Testis (tissue), 3 donors: ENCODE data around the gene HPN. TPM values are rescaled to one million over a fixed set of nuclear protein-coding genes. Genes with fewer than 3 reads are reported as not detected.

Experiments used
- DNase-seq: peaks from one replicate; pipeline ENCODE4 v3.0.0-alpha.2; 2019
- H3K27ac ChIP-seq, 2 donors: fragments of 200-600 bp; sonication (generic); one replicate each; pipeline ENCODE4 v1.5.1; 2019
- H3K27me3 ChIP-seq: fragments of 200-600 bp; sonication (generic); one replicate; pipeline ENCODE4 v1.5.1; 2019
- H3K36me3 ChIP-seq: fragments of 200-600 bp; sonication (generic); one replicate; pipeline ENCODE4 v1.5.1; 2017; ENCODE audit warnings: low read depth; ENCODE audit errors: missing control alignments
- H3K4me1 ChIP-seq: fragments of 200-600 bp; sonication (generic); one replicate; pipeline ENCODE4 v1.5.1; 2019
- H3K4me3 ChIP-seq, 2 donors: fragments of 200-600 bp; sonication (generic); one replicate each; pipeline ENCODE4 v1.5.1; 2017 to 2019
- H3K9me3 ChIP-seq: fragments of 200-600 bp; sonication (generic); one replicate; pipeline ENCODE4 v1.5.1; 2017
- POLR2A ChIP-seq: fragments of 450-650 bp; IDR thresholded peaks from one replicate; pipeline ENCODE4 v1.6.1; 2017; ENCODE audit warnings: antibody characterized with exemption, mild to moderate bottlenecking, moderate library complexity
- whole genome bisulfite sequencing, 2 donors: methylation state at CpG; one replicate each; pipeline ENCODE4 v1.1.5; 2018; 5-methylcytosine and 5-hydroxymethylcytosine counted together
- intact Hi-C: fragments of 100-400 bp; cut with DNase I; formaldehyde crosslinking; loops from one replicate; pipeline ENCODE4 v1.15.1; 2023; ENCODE audit warnings: low total_unique reads
- polyA plus RNA-seq: library from polyadenylated mRNA; stranded (reverse); fragments of 350-450 nt; fragmentation: Illumina TruSeq; extraction: RNeasy Lipid Tissue Mini Kit (QIAGEN cat#74804); gene quantifications from one replicate; pipeline ENCODE4 v1.2.3, GENCODE V29; 2014; ENCODE audit warnings: low read depth, low replicate concordance; ENCODE audit not compliant: insufficient read depth
- total RNA-seq, 2 donors: library from RNA; depleted of rRNA; stranded (reverse); fragments of >200 nt; gene quantifications; one replicate each; pipeline ENCODE4 v1.2.3, GENCODE V29; 2016
- TF ChIP-seq, protein P1 (sequence below), 3 experiments: fragments of 450-650 bp in 2 of 3; fragments of 200-600 bp in 1 of 3; sonication (generic) in 1 of 3; IDR thresholded peaks; one replicate each; pipeline ENCODE4 v1.5.1; 2016 to 2019; ENCODE audit warnings: antibody characterized with exemption in 3 of 3, mild to moderate bottlenecking in 2 of 3, moderate library complexity in 1 of 3

The HPN gene
- total and polyA plus RNA-seq, 3 donors from 2014 or later: 0.79 to 8.2 (median 1.7) TPM

- H3K27me3 ChIP-seq: no peaks in the 10 kb centered on the region
- H3K36me3 ChIP-seq: no peaks in the 10 kb centered on the region
- DNase-seq: no peak
- peaks cover 35% of the 10 kb centered on the region for H3K4me1 ChIP-seq
- WGBS, 2 donors: 31 to 37% methylated on average over 19 to 39 of the region's 39 CpGs
- peak overlapping the region in 1 of 2 donors; percentile 9 for H3K4me3 ChIP-seq
- no peaks in the 10 kb centered on the region for H3K9me3 ChIP-seq
- intact Hi-C loops: no loop called here
- peak overlapping the region; percentile 50 to 78 for H3K27ac ChIP-seq
- TF ChIP-seq, protein P1, sequence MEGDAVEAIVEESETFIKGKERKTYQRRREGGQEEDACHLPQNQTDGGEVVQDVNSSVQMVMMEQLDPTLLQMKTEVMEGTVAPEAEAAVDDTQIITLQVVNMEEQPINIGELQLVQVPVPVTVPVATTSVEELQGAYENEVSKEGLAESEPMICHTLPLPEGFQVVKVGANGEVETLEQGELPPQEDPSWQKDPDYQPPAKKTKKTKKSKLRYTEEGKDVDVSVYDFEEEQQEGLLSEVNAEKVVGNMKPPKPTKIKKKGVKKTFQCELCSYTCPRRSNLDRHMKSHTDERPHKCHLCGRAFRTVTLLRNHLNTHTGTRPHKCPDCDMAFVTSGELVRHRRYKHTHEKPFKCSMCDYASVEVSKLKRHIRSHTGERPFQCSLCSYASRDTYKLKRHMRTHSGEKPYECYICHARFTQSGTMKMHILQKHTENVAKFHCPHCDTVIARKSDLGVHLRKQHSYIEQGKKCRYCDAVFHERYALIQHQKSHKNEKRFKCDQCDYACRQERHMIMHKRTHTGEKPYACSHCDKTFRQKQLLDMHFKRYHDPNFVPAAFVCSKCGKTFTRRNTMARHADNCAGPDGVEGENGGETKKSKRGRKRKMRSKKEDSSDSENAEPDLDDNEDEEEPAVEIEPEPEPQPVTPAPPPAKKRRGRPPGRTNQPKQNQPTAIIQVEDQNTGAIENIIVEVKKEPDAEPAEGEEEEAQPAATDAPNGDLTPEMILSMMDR (IDR thresholded peaks at IDR 0.05): no peak
- TF ChIP-seq POLR2A: no peak
Measured at GRCh38 chr19:35039881-35040825, 1.4 kb upstream of the HPN start.

DNA sequence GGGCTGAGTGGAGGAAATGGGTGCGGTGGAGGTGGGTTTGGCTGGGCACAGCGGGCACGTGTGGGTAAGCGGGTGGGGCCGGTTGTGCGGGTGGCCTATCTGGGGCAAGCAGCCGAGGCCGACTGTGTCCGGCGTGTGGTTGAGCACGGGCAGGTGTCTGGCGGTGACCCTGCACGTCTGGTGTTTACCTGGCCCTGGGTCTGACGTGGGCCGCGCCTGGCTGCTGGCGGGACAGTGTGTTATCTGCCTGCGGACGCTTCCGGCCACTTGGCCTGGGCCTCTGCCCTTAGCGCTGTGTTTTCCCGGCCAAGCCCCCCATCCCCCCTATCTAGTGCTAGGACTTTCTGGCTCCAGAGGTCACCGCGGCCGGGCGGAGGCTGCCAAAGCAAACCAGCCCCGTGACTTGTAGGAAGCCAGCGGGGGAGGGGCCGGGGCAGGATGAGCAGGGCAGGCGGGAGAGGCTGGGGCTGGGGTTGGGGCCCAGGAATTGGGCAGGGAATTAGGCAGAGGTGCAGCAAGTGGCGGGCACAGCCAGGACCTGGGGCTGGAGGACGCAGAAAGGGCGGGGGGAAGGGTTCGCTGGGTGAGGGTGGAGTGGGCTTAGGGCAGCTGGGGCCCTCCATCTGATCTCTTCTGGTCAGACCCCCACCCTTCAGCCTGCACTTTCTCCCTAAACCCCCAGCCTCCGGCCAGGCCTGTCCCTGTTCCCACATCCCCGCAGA, 534 bp upstream of the HPN start:
- H3K4me1 ChIP-seq: peaks cover 35% of the 10 kb centered on the region
- TF ChIP-seq POLR2A: no peak
- TF ChIP-seq, protein P1 (IDR thresholded peaks at IDR 0.05): no peak
- H3K27ac ChIP-seq: peak overlapping the region; percentile 50 to 78
- H3K36me3 ChIP-seq: no peaks in the 10 kb centered on the region
- H3K9me3 ChIP-seq: no peaks in the 10 kb centered on the region
- H3K27me3 ChIP-seq: no peaks in the 10 kb centered on the region
- 8 to 11% methylated on average over 27 to 33 of the region's 36 CpGs for WGBS, 2 donors
- no peak overlapping the region for H3K4me3 ChIP-seq
- DNase-seq: peak; percentile 89
- intact Hi-C loops: no loop called here

GRCh38 chr19:35042056-35042730, 672 bp downstream of the HPN start:
- Histone ChIP-seq H3K4me1 (peaks cover 35% of the 10 kb centered on the region), H3K4me3 (no peak overlapping the region)
- no peak for DNase-seq

DNA sequence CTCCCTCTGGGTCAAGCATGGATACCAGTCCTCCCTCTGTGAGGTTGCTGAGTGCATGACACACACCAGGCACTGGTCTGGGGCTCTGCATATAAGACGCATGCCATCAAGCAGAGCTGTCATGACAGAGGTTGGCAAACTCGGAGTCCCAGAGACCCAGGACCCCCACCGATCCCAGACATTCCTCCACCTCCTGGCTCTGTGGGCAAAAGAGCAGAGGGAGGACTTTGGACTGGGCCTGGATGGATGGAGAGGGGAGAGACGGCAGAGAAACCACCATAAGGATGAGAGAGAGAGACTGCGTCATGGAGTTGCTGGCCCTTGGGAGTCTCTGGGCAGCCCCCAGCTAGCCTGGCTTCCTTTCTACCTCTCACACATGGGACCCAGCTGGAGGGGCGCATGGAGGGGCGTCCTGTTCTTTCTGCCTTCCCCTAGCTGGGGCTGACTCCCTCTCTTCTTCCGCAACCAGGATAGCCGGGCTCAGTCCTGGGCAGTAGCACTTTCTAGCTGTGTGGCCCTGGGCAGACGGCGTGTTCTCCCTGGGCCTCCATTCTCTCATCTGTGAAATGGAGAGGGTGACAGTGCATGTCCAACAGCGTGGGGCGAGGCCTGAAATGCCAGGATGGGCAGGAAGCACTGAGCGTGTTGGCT, 1.6 kb downstream of the HPN start:
- Histone ChIP-seq H3K4me3 (no peak overlapping the region), H3K36me3 (no peaks in the 10 kb centered on the region), H3K27ac (no peak overlapping the region), H3K4me1 (peaks cover 30% of the 10 kb centered on the region), H3K27me3 (no peaks in the 10 kb centered on the region), H3K9me3 (no peaks in the 10 kb centered on the region)
- DNase-seq: no peak
- intact Hi-C loops: no loop called here
- 79 to 89% methylated on average over 10 to 14 of the region's 14 CpGs for WGBS, 2 donors
- TF ChIP-seq, protein P1 (IDR thresholded peaks at IDR 0.05): no peak
- TF ChIP-seq POLR2A: no peak

More at GRCh38 chr19:35042056-35042730, 672 bp downstream of the HPN start:
- Histone ChIP-seq H3K9me3 (no peaks in the 10 kb centered on the region), H3K36me3 (no peaks in the 10 kb centered on the region), H3K27me3 (no peaks in the 10 kb centered on the region), H3K27ac (no peak overlapping the region)
- TF ChIP-seq POLR2A: no peak
- TF ChIP-seq, protein P1 (IDR thresholded peaks at IDR 0.05): no peak
- WGBS, 2 donors: 67 to 70% methylated on average over 6 to 14 of the region's 14 CpGs
- intact Hi-C loops: no loop called here
